OCI-LY3 (cell line): Measurements from ENCODE around the gene HLA-DQA1.
"Not testable (repeated sequence)": the region's sequence is repeated elsewhere in the genome, so short reads cannot be mapped to it uniquely, and the experiment has no call there.

Experiments
- H2AFZ ChIP-seq: fragments of 200-600, 300-600 bp; shearing (Covaris generic); 2 replicates; pipeline ENCODE4 v1.6.0; 2014; ENCODE audit warnings: antibody characterized with exemption, low read depth, low read length
- H3K27ac ChIP-seq: fragments of 200-600, 300-600 bp; sonication (generic); 2 replicates; pipeline ENCODE4 v1.5.1; 2014; ENCODE audit warnings: mild to moderate bottlenecking, low read length, moderate library complexity, mixed read lengths
- H3K27me3 ChIP-seq: fragments of 200-600, 300-600 bp; sonication (generic); 2 replicates; pipeline ENCODE4 v1.6.1; 2014; ENCODE audit warnings: low read depth, low read length, mixed read lengths
- H3K36me3 ChIP-seq: fragments of 200-600, 300-600 bp; sonication (generic); replicated peaks from 2 replicates; pipeline ENCODE3; 2014; ENCODE audit warnings: low read depth, low read length, mixed read lengths
- H3K4me1 ChIP-seq: fragments of 300-600, 200-600 bp; sonication (generic); 2 replicates; pipeline ENCODE4 v1.6.1; 2014; ENCODE audit warnings: low read length, mixed read lengths
- H3K4me2 ChIP-seq: fragments of 200-600, 300-600 bp; sonication (generic); 2 replicates; pipeline ENCODE4 v1.6.1; 2014; ENCODE audit warnings: low read length, mixed read lengths
- H3K4me3 ChIP-seq: fragments of 300-600, 200-600 bp; sonication (generic); 2 replicates; pipeline ENCODE4 v1.5.1; 2014; ENCODE audit warnings: antibody characterized with exemption, mild to moderate bottlenecking, low read length, moderate library complexity
- H3K79me2 ChIP-seq: fragments of 300-600, 200-600 bp; shearing (Covaris generic); 2 replicates; pipeline ENCODE4 v1.6.1; 2014; ENCODE audit warnings: mild to moderate bottlenecking, low read length, mixed read lengths
- H3K9ac ChIP-seq: fragments of 300-600, 200-600 bp; shearing (Covaris generic); 2 replicates; pipeline ENCODE4 v1.6.0; 2014; ENCODE audit warnings: mild to moderate bottlenecking, low read length, moderate library complexity
- H3K9me3 ChIP-seq: fragments of 200-600, 300-600 bp; shearing (Covaris generic); 2 replicates; pipeline ENCODE4 v1.6.1; 2014; ENCODE audit warnings: low read length, mixed read lengths; ENCODE audit not compliant: insufficient read depth
- H4K20me1 ChIP-seq: fragments of 200-600, 300-600 bp; sonication (generic); 2 replicates; pipeline ENCODE4 v1.6.1; 2016; ENCODE audit warnings: low read length, mixed read lengths; ENCODE audit not compliant: insufficient read depth
- CTCF ChIP-seq: fragments of 200-600, 300-600 bp; sonication (generic); IDR thresholded peaks from 2 replicates; pipeline ENCODE4 v1.5.1; 2014; ENCODE audit warnings: antibody characterized with exemption, low read length, low read depth
- EZH2phosphoT487 ChIP-seq: fragments of 200-600 bp; shearing (Covaris generic); IDR thresholded peaks from 2 replicates; pipeline ENCODE4 v1.6.1; 2018; ENCODE audit warnings: antibody characterized with exemption, mixed run types, low read depth

HLA-DQA1 gene

GRCh38 chr6:32641122-32641521 lies 3.9 kb downstream of the HLA-DQA1 start:
- H2AFZ ChIP-seq, result no peak overlapping the region
- TF ChIP-seq CTCF (no peak), EZH2phosphoT487 (no peak)

GRCh38 chr6:32641785-32642719 lies 4.8 kb downstream of the HLA-DQA1 start:
- not testable (repeated sequence) for H3K4me1 ChIP-seq, H3K36me3 ChIP-seq, H3K4me3 ChIP-seq, H3K9ac ChIP-seq, H3K27ac ChIP-seq, H3K27me3 ChIP-seq, H3K9me3 ChIP-seq, H3K4me2 ChIP-seq, H2AFZ ChIP-seq, H4K20me1 ChIP-seq
- peaks cover 26% of the 10 kb centered on the region for H3K79me2 ChIP-seq

More at GRCh38 chr6:32641122-32641521, 3.9 kb downstream of the HLA-DQA1 start:
- no peak overlapping the region for H3K27ac ChIP-seq
- no peak overlapping the region for H3K4me3 ChIP-seq
- H3K9me3 ChIP-seq, result no peaks in the 10 kb centered on the region
- peaks cover 2% of the 10 kb centered on the region; the same call in 1 of the 2 replicates for H3K4me1 ChIP-seq
- 0 out of 2 replicates have a peak, but pooled peaks cover 4% of the 10 kb centered on the region for H4K20me1 ChIP-seq
- no peak overlapping the region for H3K4me2 ChIP-seq
- H3K79me2 ChIP-seq, result peaks cover 26% of the 10 kb centered on the region
- no peaks in the 10 kb centered on the region for H3K36me3 ChIP-seq
- no peak overlapping the region for H3K9ac ChIP-seq
- H3K27me3 ChIP-seq, result no peaks in the 10 kb centered on the region

GRCh38 chr6:32642720-32643106 lies 5.5 kb downstream of the HLA-DQA1 start:
- 0 out of 2 replicates have a peak, but pooled peaks cover 4% of the 10 kb centered on the region for H4K20me1 ChIP-seq
- no peak overlapping the region for H3K27ac ChIP-seq
- H3K79me2 ChIP-seq, result peaks cover 20% of the 10 kb centered on the region
- no peaks in the 10 kb centered on the region for H3K9me3 ChIP-seq
- H3K4me3 ChIP-seq, result no peak overlapping the region
- no peak overlapping the region for H3K9ac ChIP-seq
- no peaks in the 10 kb centered on the region for H3K27me3 ChIP-seq
- H2AFZ ChIP-seq, result no peak overlapping the region
- no peaks in the 10 kb centered on the region for H3K36me3 ChIP-seq
- H3K4me2 ChIP-seq, result no peak overlapping the region
- no peaks in the 10 kb centered on the region; the same call in 1 of the 2 replicates for H3K4me1 ChIP-seq
- TF ChIP-seq CTCF, result no peak
- no peak for TF ChIP-seq EZH2phosphoT487

GRCh38 chr6:32643904-32644303 lies 6.7 kb downstream of the HLA-DQA1 start:
- Histone ChIP-seq H3K79me2 (peaks cover 14% of the 10 kb centered on the region), H3K4me3 (no peak overlapping the region), H3K27ac (no peak overlapping the region), H3K9me3 (no peaks in the 10 kb centered on the region), H3K27me3 (no peaks in the 10 kb centered on the region), H3K4me1 (no peaks in the 10 kb centered on the region; the same call in 1 of the 2 replicates), H2AFZ (no peak overlapping the region), H3K36me3 (no peaks in the 10 kb centered on the region), H4K20me1 (0 out of 2 replicates have a peak, but pooled peaks cover 4% of the 10 kb centered on the region), H3K9ac (no peak overlapping the region), H3K4me2 (no peak overlapping the region)
- TF ChIP-seq CTCF, result no peak
- TF ChIP-seq EZH2phosphoT487, result no peak
